ENCODE data around the gene WRAP73. TPM values are rescaled to one million over a fixed set of nuclear protein-coding genes. Genes with fewer than 3 reads are reported as not detected.

Gene WRAP73
- total RNA-seq, 5 donors from 2014 or later (not counting 1 experiment from before 2014, with no cell fraction given): 33.7 to 44.9 (median 39.8) TPM

DNA sequence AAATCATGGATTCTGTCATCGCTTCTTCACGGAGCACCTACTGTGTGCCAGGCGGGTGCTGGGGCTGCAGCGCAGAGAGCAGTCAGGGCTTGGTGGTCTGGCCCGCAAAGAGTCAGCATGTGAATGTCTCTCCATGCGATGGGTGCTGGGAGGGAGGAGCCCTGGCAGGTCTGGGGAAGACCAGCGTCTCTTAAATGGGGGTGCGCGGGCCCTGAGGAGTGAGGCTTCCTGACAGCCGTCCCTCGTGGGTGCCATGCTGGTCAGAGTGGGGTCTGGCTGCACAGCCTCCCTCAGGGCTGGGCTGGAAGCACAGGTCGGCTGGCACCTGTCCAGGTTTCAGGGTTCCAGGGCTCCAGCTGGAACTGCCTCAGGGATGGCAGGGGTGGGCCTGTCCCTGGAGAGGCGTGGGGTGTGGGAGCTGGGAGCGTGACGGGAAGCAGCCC is 20.9 kb upstream of the WRAP73 start:
- ATAC-seq (replicated peaks in 1 of 4) (no peak), DNase-seq (no peak)
- POLR2A ChIA-PET: no interaction called here
- Histone ChIP-seq H3K4me3 (ENCODE audit: control insufficient read depth in 1 of 2, extremely low read depth in 1 of 2, low read length in 1 of 2) (no peak overlapping the region), H3K4me1 (ENCODE audit: control insufficient read depth in 1 of 2, extremely low read depth in 1 of 2, insufficient read depth in 2 of 2, low read length in 2 of 2) (peaks cover 0 to 8% of the 10 kb centered on the region in 2 experiments), H3K27me3 (replicated peaks in 1 of 2; ENCODE audit: control insufficient read depth in 2 of 2, extremely low read depth in 1 of 2, insufficient read depth in 2 of 2, low read length in 1 of 2) (peaks cover 0 to 62% of the 10 kb centered on the region in 2 experiments), H3K36me3 (ENCODE audit: control insufficient read depth in 2 of 2, extremely low read depth in 1 of 2, insufficient read depth in 1 of 2, low read length in 1 of 2) (no peaks in the 10 kb centered on the region), H3K9me3 (no peaks in the 10 kb centered on the region), H3K27ac (ENCODE audit: low read length) (no peak overlapping the region)
- Mint-ChIP-seq H3K4me3 (no peak overlapping the region), H3K36me3 (no peaks in the 10 kb centered on the region), H3K9me3 (no peaks in the 10 kb centered on the region), H3K27me3 (peaks cover 7 to 15% of the 10 kb centered on the region in 2 donors), H3K4me1 (peaks cover 0 to 13% (median 6%) of the 10 kb centered on the region in 3 donors), H3K27ac (no peak overlapping the region)
- 83% methylated on average over 15 of the region's 15 CpGs for WGBS (ENCODE audit: insufficient coverage)
- CTCF ChIA-PET: no interaction called here

GRCh38 chr1:3669971-3670431 is 20.1 kb upstream of the WRAP73 start:
- ATAC-seq (replicated peaks in 1 of 4) (no peak), DNase-seq (no peak)
- Mint-ChIP-seq H3K27me3 (peaks cover 7 to 12% of the 10 kb centered on the region in 2 donors), H3K4me1 (peaks cover 0 to 13% (median 6%) of the 10 kb centered on the region in 3 donors), H3K27ac (no peak overlapping the region), H3K36me3 (no peaks in the 10 kb centered on the region), H3K9me3 (no peaks in the 10 kb centered on the region), H3K4me3 (no peak overlapping the region)
- ChIA-PET POLR2A (no interaction called here), CTCF (no interaction called here)
- peaks cover 0 to 58% of the 10 kb centered on the region in 2 experiments for H3K27me3 ChIP-seq (replicated peaks in 1 of 2; ENCODE audit: control insufficient read depth in 2 of 2, extremely low read depth in 1 of 2, insufficient read depth in 2 of 2, low read length in 1 of 2)
- no peaks in the 10 kb centered on the region for H3K9me3 ChIP-seq
- 72% methylated on average over 7 of the region's 9 CpGs for WGBS (ENCODE audit: insufficient coverage)
- H3K36me3 ChIP-seq (ENCODE audit: control insufficient read depth in 2 of 2, extremely low read depth in 1 of 2, insufficient read depth in 1 of 2, low read length in 1 of 2): no peaks in the 10 kb centered on the region
- no peak overlapping the region for H3K4me3 ChIP-seq (ENCODE audit: control insufficient read depth in 1 of 2, extremely low read depth in 1 of 2, low read length in 1 of 2)
- peaks cover 0 to 8% of the 10 kb centered on the region in 2 experiments for H3K4me1 ChIP-seq (ENCODE audit: control insufficient read depth in 1 of 2, extremely low read depth in 1 of 2, insufficient read depth in 2 of 2, low read length in 2 of 2)
- H3K27ac ChIP-seq (ENCODE audit: low read length): no peak overlapping the region

- Mint-ChIP-seq H3K4me1 (peaks cover 0 to 13% (median 6%) of the 10 kb centered on the region in 3 donors), H3K27ac (no peak overlapping the region), H3K27me3 (peaks cover 7 to 12% of the 10 kb centered on the region in 2 donors), H3K4me3 (no peak overlapping the region), H3K36me3 (no peaks in the 10 kb centered on the region), H3K9me3 (no peaks in the 10 kb centered on the region)
- 81% methylated on average over 14 of the region's 14 CpGs for WGBS (ENCODE audit: insufficient coverage)
- Histone ChIP-seq H3K4me1 (ENCODE audit: control insufficient read depth in 1 of 2, extremely low read depth in 1 of 2, insufficient read depth in 2 of 2, low read length in 2 of 2) (peaks cover 0 to 8% of the 10 kb centered on the region in 2 experiments), H3K27ac (ENCODE audit: low read length) (no peak overlapping the region), H3K27me3 (replicated peaks in 1 of 2; ENCODE audit: control insufficient read depth in 2 of 2, extremely low read depth in 1 of 2, insufficient read depth in 2 of 2, low read length in 1 of 2) (peaks cover 0 to 59% of the 10 kb centered on the region in 2 experiments), H3K9me3 (no peaks in the 10 kb centered on the region), H3K4me3 (ENCODE audit: control insufficient read depth in 1 of 2, extremely low read depth in 1 of 2, low read length in 1 of 2) (no peak overlapping the region), H3K36me3 (ENCODE audit: control insufficient read depth in 2 of 2, extremely low read depth in 1 of 2, insufficient read depth in 1 of 2, low read length in 1 of 2) (no peaks in the 10 kb centered on the region)
- DNase-seq: no peak
- ChIA-PET POLR2A (no interaction called here), CTCF (no interaction called here)
- ATAC-seq (replicated peaks in 1 of 4): no peak
These were observed 19.5 kb upstream of the WRAP73 start for GRCh38 chr1:3669421-3669821.

GRCh38 chr1:3668585-3669300 is 18.8 kb upstream of the WRAP73 start:
- no peak for ATAC-seq (replicated peaks in 1 of 4)
- H3K36me3 Mint-ChIP-seq: no peaks in the 10 kb centered on the region
- Histone ChIP-seq H3K27ac (ENCODE audit: low read length) (no peak overlapping the region), H3K36me3 (ENCODE audit: control insufficient read depth in 2 of 2, extremely low read depth in 1 of 2, insufficient read depth in 1 of 2, low read length in 1 of 2) (no peaks in the 10 kb centered on the region), H3K4me1 (ENCODE audit: control insufficient read depth in 1 of 2, extremely low read depth in 1 of 2, insufficient read depth in 2 of 2, low read length in 2 of 2) (peaks cover 0 to 4% of the 10 kb centered on the region in 2 experiments), H3K27me3 (replicated peaks in 1 of 2; ENCODE audit: control insufficient read depth in 2 of 2, extremely low read depth in 1 of 2, insufficient read depth in 2 of 2, low read length in 1 of 2) (peaks cover 0 to 58% of the 10 kb centered on the region in 2 experiments), H3K4me3 (ENCODE audit: control insufficient read depth in 1 of 2, extremely low read depth in 1 of 2, low read length in 1 of 2) (no peak overlapping the region), H3K9me3 (no peaks in the 10 kb centered on the region)
- 44% methylated on average over 28 of the region's 30 CpGs for WGBS (ENCODE audit: insufficient coverage)
- DNase-seq: peak in 1 of 35 experiments; percentile 29
- no peaks in the 10 kb centered on the region for H3K9me3 Mint-ChIP-seq
- ChIA-PET CTCF (no interaction called here), POLR2A (no interaction called here)
- H3K4me1 Mint-ChIP-seq: peaks cover 0 to 13% (median 6%) of the 10 kb centered on the region in 3 donors
- peaks cover 7 to 12% of the 10 kb centered on the region in 2 donors for H3K27me3 Mint-ChIP-seq
- H3K4me3 Mint-ChIP-seq: no peak overlapping the region
- no peak overlapping the region for H3K27ac Mint-ChIP-seq

GRCh38 chr1:3668148-3668547 is 18.2 kb upstream of the WRAP73 start:
- peaks cover 6 to 7% of the 10 kb centered on the region in 2 donors for H3K27me3 Mint-ChIP-seq
- ChIA-PET CTCF (no interaction called here), POLR2A (no interaction called here)
- DNase-seq: no peak
- H3K27ac Mint-ChIP-seq: no peak overlapping the region
- Histone ChIP-seq H3K4me3 (ENCODE audit: control insufficient read depth in 1 of 2, extremely low read depth in 1 of 2, low read length in 1 of 2) (no peak overlapping the region), H3K4me1 (ENCODE audit: control insufficient read depth in 1 of 2, extremely low read depth in 1 of 2, insufficient read depth in 2 of 2, low read length in 2 of 2) (no peaks in the 10 kb centered on the region), H3K36me3 (ENCODE audit: control insufficient read depth in 2 of 2, extremely low read depth in 1 of 2, insufficient read depth in 1 of 2, low read length in 1 of 2) (no peaks in the 10 kb centered on the region), H3K27me3 (replicated peaks in 1 of 2; ENCODE audit: control insufficient read depth in 2 of 2, extremely low read depth in 1 of 2, insufficient read depth in 2 of 2, low read length in 1 of 2) (peaks cover 0 to 57% of the 10 kb centered on the region in 2 experiments), H3K9me3 (no peaks in the 10 kb centered on the region), H3K27ac (ENCODE audit: low read length) (no peak overlapping the region)
- no peak for ATAC-seq (replicated peaks in 1 of 4)
- H3K9me3 Mint-ChIP-seq: no peaks in the 10 kb centered on the region
- H3K36me3 Mint-ChIP-seq: no peaks in the 10 kb centered on the region
- peaks cover 0 to 8% (median under 1%) of the 10 kb centered on the region in 3 donors for H3K4me1 Mint-ChIP-seq
- 79% methylated on average over 3 of the region's 8 CpGs for WGBS (ENCODE audit: insufficient coverage)
- no peak overlapping the region for H3K4me3 Mint-ChIP-seq

DNA sequence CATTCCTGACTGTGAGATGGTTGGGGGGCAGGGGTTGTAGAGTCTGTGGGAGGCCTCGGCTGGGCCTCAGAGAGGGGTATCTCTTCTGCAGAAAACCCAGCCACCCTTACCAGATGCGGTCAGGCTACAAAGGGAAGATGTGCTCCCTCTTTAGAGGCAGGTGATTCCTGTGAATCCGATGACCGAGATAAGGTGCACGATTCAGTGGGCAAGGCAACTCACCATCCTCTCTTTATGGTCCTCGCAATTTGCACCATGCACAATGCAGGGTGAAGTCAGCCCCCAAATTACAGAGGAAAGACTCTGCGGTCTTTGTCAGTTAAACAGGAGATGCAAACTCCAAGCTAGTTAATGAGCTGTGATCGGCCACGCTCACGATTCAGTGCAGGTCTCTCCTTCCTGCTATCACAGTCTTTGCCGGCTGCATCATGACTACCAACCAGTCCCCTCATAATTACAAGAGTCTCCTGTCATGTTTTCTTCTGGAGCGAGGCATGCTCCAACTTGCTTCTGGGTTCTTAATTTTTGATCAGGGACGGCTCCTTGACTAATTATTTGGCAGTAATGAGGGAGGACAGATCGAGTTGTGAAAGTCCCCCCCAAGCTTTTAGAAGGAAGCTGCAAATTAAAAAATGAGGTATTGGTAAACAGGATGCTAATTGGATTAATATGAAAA is 14.9 kb upstream of the WRAP73 start:
- Mint-ChIP-seq H3K4me1 (peaks cover 0 to 7% (median 0%) of the 10 kb centered on the region in 3 donors), H3K36me3 (no peaks in the 10 kb centered on the region), H3K27ac (no peak overlapping the region), H3K9me3 (no peaks in the 10 kb centered on the region), H3K4me3 (no peak overlapping the region), H3K27me3 (peaks cover 9 to 10% of the 10 kb centered on the region in 2 donors)
- ChIA-PET CTCF (no interaction called here), POLR2A (no interaction called here)
- ATAC-seq (replicated peaks in 1 of 4): no peak
- H3K27ac ChIP-seq (ENCODE audit: low read length): no peak overlapping the region
- H3K27me3 ChIP-seq (replicated peaks in 1 of 2; ENCODE audit: control insufficient read depth in 2 of 2, extremely low read depth in 1 of 2, insufficient read depth in 2 of 2, low read length in 1 of 2): peaks cover 0 to 53% of the 10 kb centered on the region in 2 experiments
- no peak overlapping the region for H3K4me3 ChIP-seq (ENCODE audit: control insufficient read depth in 1 of 2, extremely low read depth in 1 of 2, low read length in 1 of 2)
- no peaks in the 10 kb centered on the region for H3K9me3 ChIP-seq
- DNase-seq: no peak
- H3K4me1 ChIP-seq (ENCODE audit: control insufficient read depth in 1 of 2, extremely low read depth in 1 of 2, insufficient read depth in 2 of 2, low read length in 2 of 2): no peaks in the 10 kb centered on the region
- 82% methylated on average over 10 of the region's 14 CpGs for WGBS (ENCODE audit: insufficient coverage)
- no peaks in the 10 kb centered on the region for H3K36me3 ChIP-seq (ENCODE audit: control insufficient read depth in 2 of 2, extremely low read depth in 1 of 2, insufficient read depth in 1 of 2, low read length in 1 of 2)
